HL-60 (cell line): ENCODE data around the gene TUBA3D.

Source experiments
- GABPA ChIP-seq: IDR thresholded peaks from 2 replicates; pipeline ENCODE4 v1.6.1; 2012; ENCODE audit warnings: low read depth
- POLR2AphosphoS5 ChIP-seq: IDR thresholded peaks from 2 replicates; pipeline ENCODE4 v1.6.1; 2012; ENCODE audit warnings: low read depth
- TF ChIP-seq, protein P1 (sequence below): IDR thresholded peaks from one replicate; pipeline ENCODE4 v1.5.1; 2011; ENCODE audit warnings: low read length, control low read depth, inconsistent platforms; ENCODE audit not compliant: insufficient read depth
- TF ChIP-seq, protein P2 (sequence below): IDR thresholded peaks from 2 replicates; pipeline ENCODE4 v1.6.1; 2012; ENCODE audit warnings: low read depth; ENCODE audit not compliant: insufficient replicate concordance

DNA sequence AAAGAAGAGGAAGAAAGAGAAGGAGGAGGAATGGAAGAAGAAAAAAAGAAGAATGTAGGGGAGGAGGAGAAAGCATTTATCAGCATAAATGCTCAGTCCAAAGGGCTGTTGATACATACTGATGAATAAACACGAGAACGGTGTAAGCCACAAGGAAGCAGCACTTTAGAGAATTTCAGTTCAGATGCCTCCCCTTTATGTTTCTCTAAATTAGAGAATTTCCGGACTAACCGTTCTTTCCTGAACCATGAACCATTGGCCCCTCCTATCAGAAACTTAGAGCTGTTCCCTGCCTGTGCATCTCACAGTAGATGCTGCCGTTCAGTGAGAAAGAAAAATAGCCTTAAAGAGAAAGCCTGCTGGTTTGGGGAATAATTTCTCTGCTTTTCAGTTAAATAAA is 49.2 kb upstream of the TUBA3D start:
- TF ChIP-seq GABPA (no peak), POLR2AphosphoS5 (no peak)
- TF ChIP-seq, protein P1, sequence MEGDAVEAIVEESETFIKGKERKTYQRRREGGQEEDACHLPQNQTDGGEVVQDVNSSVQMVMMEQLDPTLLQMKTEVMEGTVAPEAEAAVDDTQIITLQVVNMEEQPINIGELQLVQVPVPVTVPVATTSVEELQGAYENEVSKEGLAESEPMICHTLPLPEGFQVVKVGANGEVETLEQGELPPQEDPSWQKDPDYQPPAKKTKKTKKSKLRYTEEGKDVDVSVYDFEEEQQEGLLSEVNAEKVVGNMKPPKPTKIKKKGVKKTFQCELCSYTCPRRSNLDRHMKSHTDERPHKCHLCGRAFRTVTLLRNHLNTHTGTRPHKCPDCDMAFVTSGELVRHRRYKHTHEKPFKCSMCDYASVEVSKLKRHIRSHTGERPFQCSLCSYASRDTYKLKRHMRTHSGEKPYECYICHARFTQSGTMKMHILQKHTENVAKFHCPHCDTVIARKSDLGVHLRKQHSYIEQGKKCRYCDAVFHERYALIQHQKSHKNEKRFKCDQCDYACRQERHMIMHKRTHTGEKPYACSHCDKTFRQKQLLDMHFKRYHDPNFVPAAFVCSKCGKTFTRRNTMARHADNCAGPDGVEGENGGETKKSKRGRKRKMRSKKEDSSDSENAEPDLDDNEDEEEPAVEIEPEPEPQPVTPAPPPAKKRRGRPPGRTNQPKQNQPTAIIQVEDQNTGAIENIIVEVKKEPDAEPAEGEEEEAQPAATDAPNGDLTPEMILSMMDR = no peak
- TF ChIP-seq, protein P2, sequence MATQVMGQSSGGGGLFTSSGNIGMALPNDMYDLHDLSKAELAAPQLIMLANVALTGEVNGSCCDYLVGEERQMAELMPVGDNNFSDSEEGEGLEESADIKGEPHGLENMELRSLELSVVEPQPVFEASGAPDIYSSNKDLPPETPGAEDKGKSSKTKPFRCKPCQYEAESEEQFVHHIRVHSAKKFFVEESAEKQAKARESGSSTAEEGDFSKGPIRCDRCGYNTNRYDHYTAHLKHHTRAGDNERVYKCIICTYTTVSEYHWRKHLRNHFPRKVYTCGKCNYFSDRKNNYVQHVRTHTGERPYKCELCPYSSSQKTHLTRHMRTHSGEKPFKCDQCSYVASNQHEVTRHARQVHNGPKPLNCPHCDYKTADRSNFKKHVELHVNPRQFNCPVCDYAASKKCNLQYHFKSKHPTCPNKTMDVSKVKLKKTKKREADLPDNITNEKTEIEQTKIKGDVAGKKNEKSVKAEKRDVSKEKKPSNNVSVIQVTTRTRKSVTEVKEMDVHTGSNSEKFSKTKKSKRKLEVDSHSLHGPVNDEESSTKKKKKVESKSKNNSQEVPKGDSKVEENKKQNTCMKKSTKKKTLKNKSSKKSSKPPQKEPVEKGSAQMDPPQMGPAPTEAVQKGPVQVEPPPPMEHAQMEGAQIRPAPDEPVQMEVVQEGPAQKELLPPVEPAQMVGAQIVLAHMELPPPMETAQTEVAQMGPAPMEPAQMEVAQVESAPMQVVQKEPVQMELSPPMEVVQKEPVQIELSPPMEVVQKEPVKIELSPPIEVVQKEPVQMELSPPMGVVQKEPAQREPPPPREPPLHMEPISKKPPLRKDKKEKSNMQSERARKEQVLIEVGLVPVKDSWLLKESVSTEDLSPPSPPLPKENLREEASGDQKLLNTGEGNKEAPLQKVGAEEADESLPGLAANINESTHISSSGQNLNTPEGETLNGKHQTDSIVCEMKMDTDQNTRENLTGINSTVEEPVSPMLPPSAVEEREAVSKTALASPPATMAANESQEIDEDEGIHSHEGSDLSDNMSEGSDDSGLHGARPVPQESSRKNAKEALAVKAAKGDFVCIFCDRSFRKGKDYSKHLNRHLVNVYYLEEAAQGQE = no peak
